K562 (cell line): Measurements from ENCODE around the gene NTN1. TPM values are rescaled to one million over a fixed set of nuclear protein-coding genes. Genes with fewer than 3 reads are reported as not detected.

ENCODE experiments used
- ATAC-seq: fragments of 200-7000 bp; cut with Tn5 transposase; 3 replicates; pipeline ENCODE4 v1.9.1; 2020; ENCODE audit warnings: moderate library complexity
- BruUV-seq: library from RNA; stranded (reverse); fragments of 400-500 nt; replicated peaks from 2 replicates; lab custom pipeline; 2021; lab: Mats Ljungman, UMichigan
- CTCF ChIA-PET: fragments of 300-600 bp; formaldehyde crosslinking; extraction: SDS; loops from one replicate; lab custom pipeline; 2021; ENCODE audit warnings: low intra/inter-chr PET ratio; lab: Yijun Ruan, JAX
- POLR2A ChIA-PET: fragments of 300-600, 350-650 bp; sonication (Branson Sonifier 250); formaldehyde crosslinking; extraction: SDS; loops from one replicate; lab custom pipeline; 2021; ENCODE audit warnings: antibody characterized with exemption, inconsistent platforms; lab: Yijun Ruan, JAX
- DNase-seq, 4 experiments: peaks; one replicate each; pipeline versions ENCODE4 v3.0.0 to v3.0.0-alpha.2; 2011 to 2018; ENCODE audit warnings: low spot score in 3 of 4, mixed read lengths in 3 of 4; ENCODE audit errors: extremely low read depth in 1 of 4
- FAIRE-seq: peaks from 2 replicates; lab custom pipeline; 2011; peaks lifted over from hg19 to GRCh38; lab: Jason Lieb, UNC
- H2AFZ ChIP-seq: 2 replicates; pipeline ENCODE4 v1.6.0; 2011; ENCODE audit warnings: low read depth, low read length, control low read depth, inconsistent platforms
- H3K27ac ChIP-seq: fragments of 200-600 bp; 3 replicates; pipeline ENCODE4 v1.8.0; 2011; ENCODE audit warnings: low read depth, mild to moderate bottlenecking, control low read depth, inconsistent platforms, low read length, moderate library complexity, mixed read lengths; ENCODE audit errors: extremely low read depth
- H3K27me3 ChIP-seq, 2 experiments: fragments of 300-600 bp in 1 of 2; 2 replicates in 1 of 2; 3 replicates in 1 of 2; pipeline versions ENCODE4 v1.6.0 to v1.8.0; 2011; ENCODE audit warnings: inconsistent platforms in 2 of 2, low read length in 2 of 2, mild to moderate bottlenecking in 1 of 2, mixed read lengths in 1 of 2, moderate library complexity in 1 of 2; ENCODE audit not compliant: control insufficient read depth in 2 of 2, insufficient read depth in 2 of 2
- H3K36me3 ChIP-seq: fragments of 300-600 bp; 3 replicates; pipeline ENCODE4 v1.8.0; 2011; ENCODE audit warnings: mild to moderate bottlenecking, low read length, inconsistent platforms; ENCODE audit not compliant: control insufficient read depth, insufficient read depth
- H3K4me1 ChIP-seq, 2 experiments: fragments of 200-600 bp in 1 of 2; replicated peaks in 1 of 2; 2 replicates in 1 of 2; 3 replicates in 1 of 2; pipeline versions ENCODE4 v1.5.1 to v1.8.0; 2011; ENCODE audit warnings: inconsistent platforms in 2 of 2, low read length in 2 of 2, mild to moderate bottlenecking in 1 of 2, mixed read lengths in 1 of 2, moderate library complexity in 1 of 2; ENCODE audit not compliant: control insufficient read depth in 2 of 2, insufficient read depth in 2 of 2
- H3K4me2 ChIP-seq: 2 replicates; pipeline ENCODE4 v1.6.1; 2011; ENCODE audit warnings: low read length, control low read depth, inconsistent platforms, mixed read lengths; ENCODE audit not compliant: insufficient read depth
- H3K4me3 ChIP-seq: fragments of 200-600 bp; sonication (generic), shearing (Covaris generic); 2 replicates; pipeline ENCODE4 v1.5.1; 2016; ENCODE audit warnings: control low read depth, inconsistent platforms
- H3K79me2 ChIP-seq: fragments of 200-600 bp; 3 replicates; pipeline ENCODE4 v1.8.0; 2011; ENCODE audit warnings: low read length, inconsistent platforms; ENCODE audit not compliant: control insufficient read depth, insufficient read depth
- H3K9ac ChIP-seq, 2 experiments: 2 replicates each; pipeline versions ENCODE4 v1.6.0 to v1.6.1; 2011; ENCODE audit warnings: low read depth in 2 of 2, low read length in 2 of 2, control low read depth in 1 of 2, inconsistent platforms in 1 of 2, mild to moderate bottlenecking in 1 of 2, mixed read lengths in 1 of 2; ENCODE audit not compliant: insufficient read depth in 1 of 2
- H3K9me1 ChIP-seq: one replicate; pipeline ENCODE4 v1.6.0; 2011; ENCODE audit warnings: inconsistent platforms, mild to moderate bottlenecking, low read length, moderate library complexity; ENCODE audit not compliant: control insufficient read depth, insufficient read depth
- H3K9me3 ChIP-seq: replicated peaks from 2 replicates; pipeline ENCODE4 v1.5.1; 2011; ENCODE audit warnings: low read depth, low read length, inconsistent platforms; ENCODE audit not compliant: control insufficient read depth, insufficient read depth
- H4K20me1 ChIP-seq: replicated peaks from 2 replicates; pipeline ENCODE4 v1.6.1; 2011; ENCODE audit warnings: low read length, inconsistent platforms, mixed read lengths; ENCODE audit not compliant: control insufficient read depth, insufficient read depth
- DNMT1 ChIP-seq: fragments of 450-650 bp; IDR thresholded peaks from 2 replicates; pipeline ENCODE4 v1.6.1; 2016; ENCODE audit warnings: antibody characterized with exemption, mild to moderate bottlenecking
- GMEB1 ChIP-seq: fragments of 250-450 bp; sonication (Bioruptor Pico); IDR thresholded peaks from 2 replicates; pipeline ENCODE4 v1.4.0; 2020; ENCODE audit warnings: mild to moderate bottlenecking
- PHF21A ChIP-seq: fragments of 450-650 bp; IDR thresholded peaks from 2 replicates; pipeline ENCODE4 v1.6.1; 2017; ENCODE audit warnings: low read depth, borderline replicate concordance
- TAF15 ChIP-seq: fragments of 200-400 bp; formaldehyde crosslinking; IDR thresholded peaks from 2 replicates; pipeline ENCODE4 v1.6.1; 2017; ENCODE audit warnings: mild to moderate bottlenecking, low read depth, low read length, moderate library complexity
- TEAD4 ChIP-seq, 2 experiments: sonication (generic) in 1 of 2; formaldehyde crosslinking in 1 of 2; IDR thresholded peaks; 2 replicates each; pipeline versions ENCODE4 v1.6.1 to v1.8.0; 2012 to 2022; ENCODE audit warnings: borderline replicate concordance in 1 of 2, inconsistent platforms in 1 of 2, low read length in 1 of 2, mild to moderate bottlenecking in 1 of 2, missing genetic modification reagents in 1 of 2
- ZNF146 ChIP-seq: IDR thresholded peaks from one replicate; pipeline ENCODE4 v1.6.1; 2018; ENCODE audit warnings: missing compliant biosample characterization; ENCODE audit not compliant: unreplicated experiment
- ZNF395 ChIP-seq: fragments of 200-800 bp; sonication (Bioruptor generic); IDR thresholded peaks from 2 replicates; pipeline ENCODE4 v1.6.1; 2017; ENCODE audit warnings: missing genetic modification characterization, missing compliant biosample characterization
- WGBS: fragments of 100-300 bp; shearing (Covaris generic); methylation state at CpG from one replicate; pipeline ENCODE4 v1.1.6; 2016; ENCODE audit warnings: low coverage, mixed read lengths; ENCODE audit not compliant: insufficient coverage; ENCODE audit errors: missing lambda C conversion rate; 5-methylcytosine and 5-hydroxymethylcytosine counted together
- in situ Hi-C: fragments of 300-500 bp; cut with MboI; formaldehyde crosslinking; loops from 4 replicates; pipeline ENCODE4 v1.15.0; 2018; ENCODE audit warnings: inconsistent platforms, mixed read lengths
- intact Hi-C: fragments of 100-400 bp; cut with micrococcal nuclease; formaldehyde crosslinking; loops from 2 replicates; pipeline ENCODE4 v1.14.2; 2022
- polyA plus RNA-seq, 8 experiments: library from polyadenylated mRNA; depleted of rRNA in 4 of 8; stranded (reverse) in 5 of 8; unstranded in 3 of 8; fragments of >200 nt; fragmentation: Nextera tagmentation in 2 of 8; fragmentation: Illumina TruSeq in 1 of 8; extraction: Ambion mirVana in 2 of 8; extraction: Trizol in 1 of 8; gene quantifications; 2 replicates each; pipeline versions ENCODE4 v1.2.1 to v1.2.3, GENCODE V29; 2011 to 2014; ENCODE audit warnings: inconsistent platforms in 1 of 8, missing spikeins in 1 of 8
- total RNA-seq, 7 experiments: library from RNA; depleted of rRNA in 6 of 7; stranded (reverse); fragments of >200 nt in 6 of 7; fragmentation: Illumina TruSeq in 2 of 7; extraction: Trizol in 2 of 7; gene quantifications; 2 replicates each; pipeline versions ENCODE4 v1.2.1 to v1.2.3, GENCODE V29; 2011 to 2021; ENCODE audit warnings: low replicate concordance in 1 of 7

The NTN1 gene
- total and polyA plus RNA-seq, 9 of the 15 experiments (the other 6 are each of a cell fraction or from before 2014, with no cell fraction given): 0.02 TPM; not detected in 8

- ChIA-PET POLR2A (no interaction called here), CTCF (no interaction called here)
- H3K9me3 ChIP-seq: no peaks in the 10 kb centered on the region
- intact Hi-C loops: no loop called here
- no peak overlapping the region for H3K4me2 ChIP-seq
- in situ Hi-C loops: no loop called here
- WGBS: 50% methylated on average over 10 of the region's 106 CpGs
- H4K20me1 ChIP-seq: no peaks in the 10 kb centered on the region
- no peaks in the 10 kb centered on the region for H3K9me1 ChIP-seq
- no peaks in the 10 kb centered on the region for H3K79me2 ChIP-seq
- no peaks in the 10 kb centered on the region; a peak in 2 of 5 replicates for H3K27me3 ChIP-seq
- no peak overlapping the region for H3K4me3 ChIP-seq
- FAIRE-seq: no peak
- BruUV-seq: no TSS peak
- H3K4me1 ChIP-seq: peaks cover 0 to 6% of the 10 kb centered on the region in 2 experiments; a peak in 1 of 5 replicates
- no peak overlapping the region for H3K27ac ChIP-seq
- H2AFZ ChIP-seq: no peak overlapping the region
- TF ChIP-seq TAF15 (no peak), DNMT1 (no peak), ZNF395 (no peak), TEAD4 (IDR thresholded peaks at IDR 0.05; ENCODE audit: low read length) (no peak), TEAD4 (CRISPR knock-in tag; IDR thresholded peaks at IDR 0.05; ENCODE audit: borderline replicate concordance) (no peak), GMEB1 (CRISPR knock-in tag) (no peak), ZNF146 (no peak), PHF21A (no peak)
- no peak for ATAC-seq
- H3K36me3 ChIP-seq: no peaks in the 10 kb centered on the region
- no peak overlapping the region for H3K9ac ChIP-seq
- no peak for DNase-seq
Measured at GRCh38 chr17:9022573-9023391, 1.5 kb downstream of the NTN1 start.
